ENCODE measurements around the gene AIF1L. TPM values are rescaled to one million over a fixed set of nuclear protein-coding genes. Genes with fewer than 3 reads are reported as not detected.
"Not testable (repeated sequence)": the region's sequence is repeated elsewhere in the genome, so short reads cannot be mapped to it uniquely, and the experiment has no call there.

Gene AIF1L
- total RNA-seq, 4 donors from 2014 or later = 15.2 to 28.7 (median 21.0) TPM

DNA sequence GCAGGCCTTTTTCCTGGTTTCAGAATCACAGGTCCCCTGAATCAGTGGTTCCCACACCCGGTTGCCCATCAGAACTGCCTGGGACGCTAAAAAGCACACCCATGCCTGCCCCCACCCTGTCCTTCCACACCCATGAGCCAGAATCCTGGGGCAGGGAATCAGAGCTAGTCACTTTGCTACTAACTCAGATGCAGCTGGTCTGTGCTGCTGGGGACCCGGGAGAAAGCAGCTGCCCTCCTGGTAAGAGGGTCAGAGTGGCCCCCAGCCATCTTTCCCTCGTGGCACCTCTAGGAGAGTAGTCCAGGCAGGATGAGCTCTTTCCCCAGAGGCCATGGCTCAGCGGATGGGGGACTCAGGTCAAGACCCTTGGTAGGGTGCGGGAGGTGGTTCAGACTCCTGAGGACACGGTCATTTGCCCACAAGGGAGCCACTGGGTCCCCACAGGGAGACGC, 17.8 kb downstream of the AIF1L start:
- no peak overlapping the region for H3K4me3 ChIP-seq
- H3K36me3 ChIP-seq = no peaks in the 10 kb centered on the region
- TF ChIP-seq EP300 (IDR thresholded peaks at IDR 0.05) (no peak), POLR2A (IDR thresholded peaks at IDR 0.05) (no peak), POLR2AphosphoS5 (IDR thresholded peaks at IDR 0.05) (no peak)
- TF ChIP-seq, protein P1, sequence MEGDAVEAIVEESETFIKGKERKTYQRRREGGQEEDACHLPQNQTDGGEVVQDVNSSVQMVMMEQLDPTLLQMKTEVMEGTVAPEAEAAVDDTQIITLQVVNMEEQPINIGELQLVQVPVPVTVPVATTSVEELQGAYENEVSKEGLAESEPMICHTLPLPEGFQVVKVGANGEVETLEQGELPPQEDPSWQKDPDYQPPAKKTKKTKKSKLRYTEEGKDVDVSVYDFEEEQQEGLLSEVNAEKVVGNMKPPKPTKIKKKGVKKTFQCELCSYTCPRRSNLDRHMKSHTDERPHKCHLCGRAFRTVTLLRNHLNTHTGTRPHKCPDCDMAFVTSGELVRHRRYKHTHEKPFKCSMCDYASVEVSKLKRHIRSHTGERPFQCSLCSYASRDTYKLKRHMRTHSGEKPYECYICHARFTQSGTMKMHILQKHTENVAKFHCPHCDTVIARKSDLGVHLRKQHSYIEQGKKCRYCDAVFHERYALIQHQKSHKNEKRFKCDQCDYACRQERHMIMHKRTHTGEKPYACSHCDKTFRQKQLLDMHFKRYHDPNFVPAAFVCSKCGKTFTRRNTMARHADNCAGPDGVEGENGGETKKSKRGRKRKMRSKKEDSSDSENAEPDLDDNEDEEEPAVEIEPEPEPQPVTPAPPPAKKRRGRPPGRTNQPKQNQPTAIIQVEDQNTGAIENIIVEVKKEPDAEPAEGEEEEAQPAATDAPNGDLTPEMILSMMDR (IDR thresholded peaks at IDR 0.05) = no peak
- H3K4me1 ChIP-seq = peaks cover 5% of the 10 kb centered on the region
- no peaks in the 10 kb centered on the region for H3K9me3 ChIP-seq
- H3K27ac ChIP-seq = no peak overlapping the region
- no peaks in the 10 kb centered on the region for H3K27me3 ChIP-seq
- DNase-seq (ENCODE audit: low spot score in 2 of 2) = no peak
- WGBS = 82% methylated on average over 8 of the region's 8 CpGs

DNA sequence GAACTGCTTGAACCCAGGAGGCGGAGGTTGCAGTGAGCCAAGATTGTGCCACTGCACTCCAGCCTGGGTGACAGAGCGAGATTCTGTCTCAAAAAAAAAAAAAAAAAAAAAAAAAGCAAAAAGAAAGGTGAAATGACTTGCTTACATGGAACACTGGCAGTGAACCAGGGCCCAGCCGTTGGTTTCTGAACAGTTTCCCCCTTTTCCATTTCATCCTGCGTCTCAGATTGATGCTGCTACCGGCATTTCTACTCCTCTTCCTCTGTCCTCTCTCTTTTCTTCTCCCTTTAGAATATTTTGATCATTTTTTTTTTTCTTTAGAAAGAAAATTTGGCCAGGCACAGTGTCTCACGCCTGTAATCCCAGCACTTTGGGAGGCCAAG, 19.0 kb downstream of the AIF1L start:
- not testable (repeated sequence) for H3K36me3 ChIP-seq; H3K27me3 ChIP-seq; H3K9me3 ChIP-seq; DNase-seq (ENCODE audit: low spot score in 2 of 2); H3K4me1 ChIP-seq; H3K4me3 ChIP-seq; H3K27ac ChIP-seq
- 86% methylated on average over 6 of the region's 6 CpGs for WGBS

DNA sequence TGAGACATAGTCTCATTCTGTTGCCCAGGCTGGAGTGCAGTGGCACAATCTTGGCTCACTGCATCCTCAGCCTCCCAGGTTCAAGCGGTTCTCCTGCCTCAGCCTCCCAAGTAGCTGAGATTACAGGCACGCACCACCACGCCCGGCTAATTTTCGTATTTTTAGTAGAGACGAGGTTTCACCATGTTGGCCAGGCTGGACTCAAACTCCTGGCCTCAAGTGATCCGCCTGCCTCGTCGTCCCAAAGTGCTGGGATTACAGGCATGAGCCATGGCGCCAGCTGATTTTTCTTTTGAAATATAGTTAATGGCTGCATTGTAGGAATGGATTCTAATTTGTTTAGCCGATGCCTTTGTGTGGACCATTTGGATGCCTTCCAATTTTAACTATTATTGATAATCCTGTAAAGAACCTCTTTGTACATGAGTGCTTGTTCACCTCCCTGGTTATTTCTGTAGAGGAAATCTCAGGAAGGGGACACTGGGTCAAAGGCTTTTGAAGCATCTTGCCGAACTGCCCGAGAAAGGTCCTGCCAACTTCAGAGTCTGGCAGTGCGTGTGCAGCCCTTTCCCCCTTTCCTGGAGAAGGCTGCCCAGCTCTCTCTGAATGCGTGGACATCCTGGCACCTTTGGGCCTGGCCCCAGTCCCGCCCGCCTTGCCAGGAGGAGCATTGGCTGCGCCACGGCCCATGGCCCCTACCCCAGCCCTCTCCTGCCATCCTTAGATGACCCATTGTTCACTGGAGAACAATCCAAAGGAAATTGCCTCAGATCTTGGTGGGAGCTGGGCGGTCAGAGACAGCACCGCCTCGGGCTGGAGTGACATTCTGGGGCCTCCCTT, 20.2 kb downstream of the AIF1L start:
- peaks cover 3% of the 10 kb centered on the region for H3K36me3 ChIP-seq
- peaks cover 5% of the 10 kb centered on the region for H3K4me1 ChIP-seq
- no peak overlapping the region for H3K27ac ChIP-seq
- H3K27me3 ChIP-seq = no peaks in the 10 kb centered on the region
- TF ChIP-seq EP300 (IDR thresholded peaks at IDR 0.05) (no peak), POLR2AphosphoS5 (IDR thresholded peaks at IDR 0.05) (no peak), POLR2A (IDR thresholded peaks at IDR 0.05) (no peak)
- TF ChIP-seq, protein P1 (IDR thresholded peaks at IDR 0.05) = no peak
- no peaks in the 10 kb centered on the region for H3K9me3 ChIP-seq
- peak in 1 of 2 donors; percentile 57 for DNase-seq (ENCODE audit: low spot score in 2 of 2)
- H3K4me3 ChIP-seq = no peak overlapping the region
- WGBS = 86% methylated on average over 22 of the region's 22 CpGs

DNA sequence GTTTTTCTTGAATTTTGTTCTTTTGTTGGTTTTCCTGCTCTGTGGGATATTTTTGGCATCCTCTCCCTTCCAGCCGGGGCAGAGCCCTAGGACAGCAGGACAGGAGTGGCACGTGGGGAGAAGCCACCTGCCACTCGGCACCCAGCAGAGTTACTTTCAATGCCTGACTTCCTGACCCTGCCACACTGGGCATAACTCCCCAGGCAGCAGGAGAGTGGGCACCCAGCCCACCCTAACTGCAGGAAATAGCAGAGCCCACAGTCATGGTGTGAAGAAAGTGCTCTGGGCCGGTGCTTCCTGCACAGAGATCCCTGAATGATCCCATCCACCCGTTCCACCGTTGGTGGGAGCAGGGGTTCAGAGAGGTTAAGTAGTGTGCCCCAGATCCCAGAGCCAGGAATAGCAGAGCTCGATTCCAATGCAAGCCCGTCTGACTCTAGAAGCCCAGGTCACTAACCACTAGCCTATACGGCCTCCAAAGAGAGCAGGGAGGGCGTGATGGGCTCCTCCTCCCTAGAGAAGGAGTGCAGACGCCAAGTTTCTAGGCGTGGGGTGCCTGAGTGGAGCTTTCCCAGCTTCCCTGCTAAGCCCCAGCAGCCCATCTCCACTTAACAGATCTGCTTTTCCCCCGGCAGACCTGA, 20.9 kb downstream of the AIF1L start:
- Histone ChIP-seq H3K27me3 (no peaks in the 10 kb centered on the region), H3K4me1 (peaks cover 5% of the 10 kb centered on the region), H3K27ac (peak overlapping the region; percentile 10), H3K9me3 (no peaks in the 10 kb centered on the region), H3K36me3 (peaks cover 3% of the 10 kb centered on the region), H3K4me3 (no peak overlapping the region)
- TF ChIP-seq POLR2AphosphoS5 (IDR thresholded peaks at IDR 0.05) (no peak), POLR2A (IDR thresholded peaks at IDR 0.05) (no peak), EP300 (IDR thresholded peaks at IDR 0.05) (no peak)
- TF ChIP-seq, protein P1 (IDR thresholded peaks at IDR 0.05) = no peak
- 71% methylated on average over 8 of the region's 13 CpGs for WGBS
- peak in 1 of 2 donors; percentile 63 for DNase-seq (ENCODE audit: low spot score in 2 of 2)

DNA sequence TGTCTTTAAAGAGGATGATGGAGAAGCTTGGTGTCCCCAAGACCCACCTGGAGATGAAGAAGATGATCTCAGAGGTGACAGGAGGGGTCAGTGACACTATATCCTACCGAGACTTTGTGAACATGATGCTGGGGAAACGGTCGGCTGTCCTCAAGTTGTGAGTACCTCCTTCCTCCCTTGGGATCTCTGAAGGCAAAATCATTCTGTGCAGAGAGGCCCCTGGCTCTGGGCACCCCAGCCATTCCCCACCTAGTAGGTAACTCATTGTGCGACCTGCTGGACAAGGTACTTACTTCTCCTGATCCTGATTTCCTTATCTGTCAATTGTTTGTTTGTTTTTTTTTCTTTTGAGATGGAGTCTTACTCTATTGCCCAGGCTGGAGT, 21.4 kb downstream of the AIF1L start:
- no peak for TF ChIP-seq POLR2A (IDR thresholded peaks at IDR 0.05)
- TF ChIP-seq EP300 (IDR thresholded peaks at IDR 0.05) = no peak
- no peak for TF ChIP-seq POLR2AphosphoS5 (IDR thresholded peaks at IDR 0.05)
- TF ChIP-seq, protein P1 (IDR thresholded peaks at IDR 0.05) = no peak
- 68% methylated on average over 4 of the region's 4 CpGs for WGBS
- Histone ChIP-seq H3K27ac (peak overlapping the region; percentile 10), H3K27me3 (no peaks in the 10 kb centered on the region), H3K36me3 (peaks cover 3% of the 10 kb centered on the region), H3K4me1 (peaks cover 3% of the 10 kb centered on the region), H3K9me3 (no peaks in the 10 kb centered on the region), H3K4me3 (no peak overlapping the region)
- no peak for DNase-seq (ENCODE audit: low spot score in 2 of 2)
